Stomach (tissue), 4 donors: Measurements from ENCODE around the gene DHRS13.

Source experiments
- EP300 ChIP-seq: sonication (generic); formaldehyde crosslinking; IDR thresholded peaks from one replicate; pipeline ENCODE4 v1.6.1; 2017; ENCODE audit warnings: antibody characterized with exemption
- POLR2A ChIP-seq, 4 donors: fragments of 450-650 bp; IDR thresholded peaks; one replicate each; pipeline ENCODE4 v1.6.1; 2016; ENCODE audit warnings: antibody characterized with exemption in 4 of 4, control low read depth in 2 of 4, mild to moderate bottlenecking in 1 of 4, moderate library complexity in 1 of 4
- POLR2AphosphoS5 ChIP-seq, 3 donors: sonication (generic); formaldehyde crosslinking; IDR thresholded peaks; one replicate each; pipeline ENCODE4 v1.6.1; 2016; ENCODE audit warnings: antibody characterized with exemption in 3 of 3
- TF ChIP-seq, protein P1 (sequence below), 7 experiments: fragments of 450-650 bp in 4 of 7; fragments of 200-600 bp in 3 of 7; sonication (generic) in 3 of 7; IDR thresholded peaks; one replicate each; pipeline ENCODE4 v1.5.1; 2016 to 2019; ENCODE audit warnings: antibody characterized with exemption in 7 of 7, control low read depth in 2 of 7, mild to moderate bottlenecking in 1 of 7

DNA sequence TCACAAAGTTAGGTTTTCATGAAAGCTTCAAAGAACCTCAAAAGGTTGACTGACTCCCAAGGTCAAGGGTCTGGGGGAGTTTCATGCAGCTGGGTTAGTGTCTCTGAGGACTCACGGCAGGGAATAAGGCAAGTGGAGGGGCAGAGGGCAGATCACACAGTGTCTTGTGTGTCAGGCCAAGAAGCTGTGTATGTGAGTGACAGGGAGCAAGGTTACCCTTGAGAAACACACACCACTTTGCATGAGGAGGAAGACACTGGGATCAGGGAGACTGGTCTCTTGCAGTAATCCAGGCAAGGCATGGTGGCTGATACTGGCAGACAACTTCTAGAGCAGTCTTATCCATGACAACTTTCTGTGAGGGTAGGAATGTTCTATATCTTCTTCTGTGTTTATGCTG, 11.7 kb downstream of the DHRS13 start:
- TF ChIP-seq EP300 (no peak), POLR2AphosphoS5 (IDR thresholded peaks at IDR 0.05) (no peak), POLR2A (IDR thresholded peaks at IDR 0.05) (no peak)
- TF ChIP-seq, protein P1, sequence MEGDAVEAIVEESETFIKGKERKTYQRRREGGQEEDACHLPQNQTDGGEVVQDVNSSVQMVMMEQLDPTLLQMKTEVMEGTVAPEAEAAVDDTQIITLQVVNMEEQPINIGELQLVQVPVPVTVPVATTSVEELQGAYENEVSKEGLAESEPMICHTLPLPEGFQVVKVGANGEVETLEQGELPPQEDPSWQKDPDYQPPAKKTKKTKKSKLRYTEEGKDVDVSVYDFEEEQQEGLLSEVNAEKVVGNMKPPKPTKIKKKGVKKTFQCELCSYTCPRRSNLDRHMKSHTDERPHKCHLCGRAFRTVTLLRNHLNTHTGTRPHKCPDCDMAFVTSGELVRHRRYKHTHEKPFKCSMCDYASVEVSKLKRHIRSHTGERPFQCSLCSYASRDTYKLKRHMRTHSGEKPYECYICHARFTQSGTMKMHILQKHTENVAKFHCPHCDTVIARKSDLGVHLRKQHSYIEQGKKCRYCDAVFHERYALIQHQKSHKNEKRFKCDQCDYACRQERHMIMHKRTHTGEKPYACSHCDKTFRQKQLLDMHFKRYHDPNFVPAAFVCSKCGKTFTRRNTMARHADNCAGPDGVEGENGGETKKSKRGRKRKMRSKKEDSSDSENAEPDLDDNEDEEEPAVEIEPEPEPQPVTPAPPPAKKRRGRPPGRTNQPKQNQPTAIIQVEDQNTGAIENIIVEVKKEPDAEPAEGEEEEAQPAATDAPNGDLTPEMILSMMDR (IDR thresholded peaks at IDR 0.05): no peak
